CD4-positive, alpha-beta T cell treated with Interleukin-4 for 1 hour (primary cell): ENCODE measurements around the gene SPATA31C2.
A peak's percentile ranks its signal among the peaks of the same experiment; 100 is the strongest.
"Not testable (repeated sequence)": the region's sequence is repeated elsewhere in the genome, so short reads cannot be mapped to it uniquely, and the experiment has no call there.

ENCODE experiments used
- DNase-seq, 2 donors: peaks; one replicate each; pipeline ENCODE4 v3.0.0-alpha.2; 2020 to 2022

The SPATA31C2 gene

DNA sequence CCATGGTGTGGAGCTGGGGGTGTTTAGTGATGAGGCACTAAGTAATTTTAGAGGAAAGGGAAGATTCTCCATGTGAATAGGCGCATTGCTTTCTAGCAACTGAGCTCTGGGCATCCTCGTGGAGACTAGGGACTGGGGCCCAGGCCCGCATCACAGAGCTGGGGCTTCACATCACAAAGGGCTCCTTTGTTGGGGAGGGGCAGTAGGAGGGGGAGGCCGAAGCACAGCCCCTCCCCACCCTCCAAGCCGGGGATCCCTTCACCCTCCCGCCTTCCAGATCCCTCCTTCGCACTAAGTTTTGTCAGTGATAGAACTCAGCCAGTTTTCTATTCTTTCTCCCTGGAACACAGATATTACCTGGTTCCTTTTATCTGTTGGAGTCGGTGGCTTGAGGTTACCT, at the start of gene SPATA31C2:
Gene SPATA31C2, minus strand, starts transcription at position 101 of the 400 bp plus-strand sequence. Its CDS starts 29 bp downstream, at position 72.
- not testable (repeated sequence) for DNase-seq

DNA sequence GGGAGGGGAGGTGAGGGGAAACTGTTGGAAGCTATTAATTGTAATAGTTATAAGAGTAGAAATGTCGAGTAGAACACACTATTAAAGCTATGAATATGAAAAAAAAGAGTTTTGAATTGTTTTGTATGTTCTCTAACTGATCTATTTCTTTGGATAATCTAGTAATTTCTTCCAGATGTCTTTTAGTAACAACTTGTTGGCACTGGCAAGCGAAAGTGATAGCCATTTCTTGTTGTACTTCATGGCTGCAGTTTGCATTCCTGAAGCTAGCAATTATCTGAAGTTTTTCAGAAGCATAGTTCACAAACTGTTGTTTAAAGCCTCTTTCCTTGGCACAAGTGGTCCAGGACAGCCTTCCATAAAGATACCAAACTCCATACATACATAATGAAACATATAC, 49.4 kb upstream of the SPATA31C2 start:
- DNase-seq = no peak

DNA sequence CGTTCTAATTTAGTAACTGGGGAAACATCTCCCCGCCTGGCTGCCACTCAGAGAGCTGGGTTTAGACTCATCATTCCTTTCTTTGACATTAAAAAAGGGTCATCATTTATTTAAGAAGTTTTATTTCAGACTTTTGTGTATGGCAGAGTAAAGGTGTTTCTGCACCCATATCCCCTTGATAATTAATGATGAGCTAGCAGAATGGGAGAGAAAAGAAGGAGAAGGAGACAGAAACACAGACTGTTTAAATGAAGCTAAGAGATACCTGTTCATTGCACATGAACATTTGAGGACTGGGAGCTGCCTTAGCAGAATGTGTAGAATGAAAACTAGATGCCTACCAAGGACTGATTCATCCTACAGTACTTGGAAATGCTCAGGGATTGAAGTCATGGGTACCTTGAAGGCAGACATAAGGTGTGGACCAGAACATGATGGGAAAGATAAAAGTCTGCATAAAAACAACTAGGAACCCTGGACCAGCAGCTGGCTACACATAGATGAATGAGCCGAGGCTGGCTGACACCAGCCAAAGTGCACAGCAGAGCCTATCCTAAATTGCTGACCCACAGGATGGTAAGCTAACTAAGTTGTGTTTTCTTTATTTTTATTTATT, 48.3 kb upstream of the SPATA31C2 start:
- DNase-seq = no peak

DNA sequence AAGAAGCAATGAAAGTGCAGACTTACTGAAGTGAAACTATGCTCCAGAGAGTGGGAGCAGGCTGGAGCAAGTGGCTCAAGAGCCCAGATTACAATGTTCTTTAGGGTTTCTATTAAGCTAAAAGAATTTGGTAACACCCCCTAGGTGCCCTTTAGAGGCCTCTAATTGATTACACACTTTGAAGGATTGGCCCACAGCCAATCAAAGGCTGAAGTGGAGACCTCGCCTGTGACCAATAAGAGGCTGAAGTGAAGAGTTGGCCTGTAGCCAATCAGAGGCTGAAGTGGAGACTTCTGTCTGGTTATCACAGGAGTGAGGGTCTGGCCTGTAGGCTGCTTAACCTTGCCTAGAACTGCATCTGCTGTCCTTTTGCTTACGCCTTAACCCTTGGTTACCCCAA, 46.7 kb upstream of the SPATA31C2 start:
- no peak for DNase-seq

DNA sequence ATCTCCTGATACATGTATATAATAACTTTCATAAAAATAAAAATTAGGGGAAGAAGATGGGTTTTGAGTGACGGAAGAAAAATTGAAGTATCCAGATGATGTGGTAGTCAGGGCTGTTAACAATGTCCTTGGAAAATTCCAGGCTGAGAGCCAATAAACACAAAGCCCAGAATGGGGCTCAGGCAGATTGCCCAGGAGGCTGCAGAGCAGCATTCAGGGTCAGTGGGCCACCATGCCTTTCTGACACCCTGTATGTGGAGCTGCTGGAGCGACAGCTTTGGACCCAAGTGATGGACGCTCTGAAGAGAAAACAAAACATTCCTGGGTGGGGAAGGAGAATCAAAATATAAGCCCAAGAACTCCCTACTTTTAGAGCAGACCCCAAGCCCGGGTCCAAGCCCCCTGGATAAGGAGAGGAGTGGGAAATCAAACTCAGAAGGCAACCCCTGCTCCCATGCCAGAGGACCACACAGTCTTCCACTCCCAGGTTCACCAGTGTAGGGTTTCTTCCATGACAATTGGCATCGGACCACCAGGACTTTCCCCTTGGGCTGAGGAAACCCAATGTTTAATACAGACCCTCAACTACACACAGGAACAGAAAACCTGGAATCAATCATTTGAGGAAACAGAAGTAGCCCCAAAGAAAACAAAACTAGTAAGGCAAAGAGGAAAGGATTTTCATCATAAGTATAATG, 45.7 kb upstream of the SPATA31C2 start:
- no peak for DNase-seq

DNA sequence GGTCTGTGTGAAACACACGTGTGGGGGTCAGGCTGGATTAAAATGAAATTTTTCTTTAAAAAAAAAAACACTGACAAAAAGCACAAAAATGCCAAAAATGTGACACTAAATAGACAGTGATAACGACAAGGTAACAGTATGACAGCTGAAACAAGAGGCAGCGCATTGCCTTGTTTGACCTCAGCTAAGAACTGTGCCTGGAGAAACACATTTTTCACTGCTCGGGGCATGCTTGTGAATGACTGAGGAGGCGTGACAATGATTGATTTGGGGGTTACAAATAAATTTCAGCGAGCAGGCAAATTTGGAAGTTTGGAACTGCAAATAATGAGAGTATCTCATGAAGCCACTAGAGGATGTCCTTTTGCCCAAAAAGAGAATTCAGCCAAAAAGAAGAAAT, 44.2 kb upstream of the SPATA31C2 start:
- DNase-seq = no peak

DNA sequence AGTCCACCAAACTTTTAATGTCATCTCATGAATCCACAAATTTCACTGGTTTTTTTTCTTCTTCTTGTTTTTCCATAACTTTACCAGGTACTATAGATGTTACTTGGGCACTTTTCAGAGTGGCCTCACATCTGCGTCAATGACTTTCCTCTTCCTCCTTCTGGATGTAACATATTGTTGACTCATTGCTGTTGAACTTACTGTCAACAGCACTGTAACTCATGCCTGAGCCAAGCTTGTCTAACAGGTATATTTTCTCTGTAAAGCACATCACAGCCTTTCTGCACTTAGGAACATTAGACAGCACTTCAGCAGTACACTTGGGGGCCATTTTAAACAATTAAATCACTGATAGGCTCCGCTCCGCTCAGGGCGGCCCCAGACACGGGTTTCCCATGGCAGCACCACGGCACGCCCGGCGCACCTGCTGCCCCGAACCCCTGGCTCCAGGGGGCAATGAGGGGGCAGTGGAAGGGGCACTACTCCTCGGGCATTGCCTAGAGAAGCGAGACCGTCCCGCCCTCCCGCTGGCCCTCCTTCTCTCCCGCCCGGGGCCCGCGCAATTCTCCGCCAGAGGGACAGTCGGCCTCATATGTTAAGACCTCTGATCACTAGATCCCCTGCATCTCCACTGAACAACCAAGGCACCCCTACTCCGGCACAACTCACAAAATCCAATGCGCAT, 41.9 kb upstream of the SPATA31C2 start:
- DNase-seq = no peak

DNA sequence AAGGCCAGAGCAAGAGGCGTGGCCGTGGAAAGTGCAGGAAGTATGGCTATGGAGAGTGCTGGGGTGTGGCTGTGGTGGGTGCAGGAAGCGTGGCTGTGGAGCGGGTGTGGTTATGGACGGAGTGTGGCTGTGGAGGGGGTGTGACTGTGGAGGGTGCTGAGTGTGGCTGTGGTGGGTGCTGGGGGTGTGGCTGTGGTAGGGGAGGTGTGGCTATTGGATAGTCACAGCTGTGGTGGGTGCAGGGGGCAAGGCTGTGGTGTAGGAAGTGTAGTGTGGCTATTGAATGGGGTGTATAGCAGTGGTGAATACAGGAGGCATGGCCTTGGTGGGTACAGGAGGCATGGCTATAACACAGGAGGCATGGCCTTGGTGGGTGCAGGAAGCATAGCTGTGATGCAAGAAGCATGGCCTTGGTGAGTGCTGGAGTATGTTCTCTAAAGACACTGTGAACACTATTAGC, 40.8 kb upstream of the SPATA31C2 start:
- peak; percentile 29 to 48 for DNase-seq

DNA sequence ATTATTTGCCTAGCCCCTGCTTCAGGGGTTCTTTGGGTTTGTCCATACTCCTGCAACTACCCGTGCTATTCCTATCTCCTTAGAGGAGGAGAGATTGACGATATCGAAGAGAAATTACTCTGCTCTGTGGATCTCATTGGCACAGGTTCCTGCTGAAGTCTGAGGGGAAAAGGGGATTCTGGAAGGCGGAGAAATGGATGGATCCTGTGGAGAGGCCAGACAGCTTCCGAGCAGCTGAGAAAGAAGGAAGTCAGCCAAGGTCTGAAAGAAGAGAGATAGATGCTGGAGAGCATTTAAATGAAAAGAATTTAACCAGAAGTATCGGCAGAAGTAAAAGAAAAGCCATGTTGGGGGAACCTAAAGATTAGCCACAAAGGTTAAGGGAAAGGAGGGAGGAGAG, 40.4 kb upstream of the SPATA31C2 start:
- DNase-seq = no peak

DNA sequence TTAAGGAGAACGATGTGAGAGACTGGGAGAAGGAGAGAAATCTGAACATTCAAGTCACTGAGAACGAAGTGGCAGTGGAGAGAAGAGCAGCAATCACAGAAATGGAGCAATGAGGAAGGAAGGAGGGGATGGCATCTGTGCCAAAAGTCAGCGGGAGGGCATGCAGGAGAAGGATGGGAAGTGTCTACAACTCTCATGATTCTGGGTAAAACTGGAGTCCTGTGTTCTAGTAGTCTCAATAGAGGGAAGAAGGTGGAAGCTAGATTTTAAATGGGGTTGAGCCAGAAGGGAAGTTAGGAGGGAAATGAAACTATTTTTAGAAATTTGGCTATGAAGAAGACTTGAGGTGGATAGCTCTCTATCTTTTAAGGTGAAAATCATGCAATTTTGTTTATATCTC, 39.1 kb upstream of the SPATA31C2 start:
- DNase-seq = no peak

DNA sequence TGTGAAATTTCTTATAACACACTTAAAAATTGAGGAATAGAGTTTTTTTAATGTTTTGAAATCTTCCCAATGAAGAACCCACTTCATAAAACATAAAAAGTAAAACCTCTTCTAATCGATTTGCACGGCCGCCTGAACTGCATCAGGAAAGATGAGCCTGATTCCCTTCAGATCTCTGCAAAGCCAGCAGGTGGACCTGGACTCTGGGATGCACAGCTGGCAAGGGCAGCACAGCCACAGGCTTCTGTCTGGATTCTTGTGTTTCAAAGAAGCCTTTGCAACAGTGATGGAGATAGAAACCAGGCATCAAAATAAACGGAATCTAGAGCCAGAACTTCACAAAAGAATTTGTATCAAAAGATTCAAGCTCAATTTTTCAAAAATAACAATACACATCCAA, 36.0 kb upstream of the SPATA31C2 start:
- no peak for DNase-seq

DNA sequence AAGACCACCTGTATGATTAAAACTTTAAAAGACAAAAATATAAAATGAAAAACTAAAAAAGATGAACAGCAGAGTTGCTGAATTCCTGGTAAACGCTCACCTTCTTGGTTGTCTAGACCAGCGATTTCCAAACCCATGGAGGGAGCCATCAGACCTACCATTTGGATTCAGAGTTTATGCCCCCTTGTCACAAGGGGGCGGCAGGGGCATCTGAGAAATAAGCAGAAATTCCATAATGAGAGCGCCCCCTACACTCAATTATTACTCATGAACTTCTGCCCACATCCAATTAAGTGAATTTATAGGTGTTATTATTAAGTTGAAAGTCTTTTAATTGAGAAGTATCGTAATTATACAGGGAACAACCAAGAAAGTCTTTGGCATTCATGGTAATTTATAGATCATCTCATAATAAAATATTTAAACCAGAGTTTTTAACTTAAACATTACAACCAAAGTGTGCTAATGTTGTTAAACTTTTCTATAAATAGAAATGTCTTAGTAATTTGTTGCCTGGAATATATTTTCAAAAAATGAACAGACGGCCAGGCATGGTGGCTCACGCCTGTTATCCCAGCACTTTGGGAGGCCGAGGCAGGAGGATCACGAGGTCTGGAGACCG, 35.2 kb upstream of the SPATA31C2 start:
- peak; percentile 52 to 65 for DNase-seq

DNA sequence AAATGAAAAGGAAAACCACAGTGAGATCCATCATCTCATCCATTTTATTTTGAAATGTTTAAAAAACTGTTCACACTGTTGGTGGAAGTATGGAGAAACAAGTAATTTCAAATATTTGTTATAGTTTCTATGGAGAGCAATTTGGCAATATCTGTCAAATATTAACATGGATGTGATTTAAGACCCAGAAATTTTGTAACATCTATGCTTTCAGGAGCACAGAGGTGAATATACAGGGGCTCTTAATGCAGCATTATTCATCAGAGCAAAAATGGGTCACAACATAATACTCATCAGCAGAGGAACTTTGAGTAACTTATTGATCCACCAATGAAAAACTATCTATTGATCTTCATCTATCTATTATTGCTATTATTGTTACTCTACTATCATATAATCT, 31.4 kb upstream of the SPATA31C2 start:
- no peak for DNase-seq

DNA sequence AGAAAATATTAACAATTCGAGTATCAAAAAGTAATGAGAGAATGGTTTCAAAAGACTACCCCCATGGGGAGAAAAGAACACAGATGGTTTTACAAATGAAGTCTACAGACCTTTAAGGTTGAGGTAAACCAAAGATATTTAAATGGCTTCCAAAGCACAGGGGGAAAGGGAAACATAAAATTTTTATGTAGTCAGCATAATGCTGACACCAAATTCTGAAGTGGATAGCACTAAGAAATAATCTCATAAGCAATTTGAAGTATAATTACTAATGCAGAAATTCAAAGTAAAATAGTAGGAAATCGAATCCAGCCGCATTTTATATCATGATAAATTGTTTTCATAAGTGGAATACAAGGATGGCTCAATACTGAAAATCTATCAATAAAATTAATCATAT, 30.3 kb upstream of the SPATA31C2 start:
- DNase-seq = no peak

DNA sequence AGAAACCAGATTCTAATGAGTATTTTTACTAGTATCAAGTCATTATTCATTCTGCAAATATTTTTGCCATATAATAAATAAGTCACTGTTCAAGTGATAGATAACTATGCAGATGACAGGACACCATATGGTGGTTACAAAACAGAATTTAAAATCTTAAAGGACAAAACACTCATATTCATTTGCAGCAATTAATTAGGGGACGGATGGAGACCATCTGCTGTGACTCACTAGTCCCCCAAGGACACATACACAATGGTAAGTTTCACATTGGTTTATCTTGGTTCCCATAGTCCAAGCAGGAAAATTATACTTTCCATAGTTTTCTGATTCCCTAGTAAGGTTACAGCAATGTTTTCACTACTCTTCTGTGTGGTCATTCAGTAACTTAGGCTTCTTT, 28.4 kb upstream of the SPATA31C2 start:
- DNase-seq = no peak

DNA sequence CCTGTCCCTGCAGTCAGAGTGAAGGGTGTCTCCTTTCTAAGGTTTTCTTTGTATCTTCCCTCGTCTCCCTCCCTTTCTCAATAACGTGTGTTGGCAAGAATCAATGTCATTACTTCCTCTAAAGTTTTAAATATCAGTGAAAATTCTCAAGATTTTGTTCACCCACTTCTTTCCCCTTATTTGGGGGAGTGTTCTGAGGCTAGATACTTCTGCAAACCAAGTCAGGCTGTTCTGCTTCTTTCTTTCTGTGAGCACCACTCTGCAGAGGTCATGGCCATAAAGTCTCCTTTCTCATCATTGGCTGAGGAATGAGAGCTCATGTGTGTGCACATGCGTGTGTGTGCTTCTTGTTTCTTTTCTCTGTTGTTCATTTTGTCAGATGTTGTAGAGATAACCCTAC, 26.6 kb upstream of the SPATA31C2 start:
- no peak for DNase-seq

DNA sequence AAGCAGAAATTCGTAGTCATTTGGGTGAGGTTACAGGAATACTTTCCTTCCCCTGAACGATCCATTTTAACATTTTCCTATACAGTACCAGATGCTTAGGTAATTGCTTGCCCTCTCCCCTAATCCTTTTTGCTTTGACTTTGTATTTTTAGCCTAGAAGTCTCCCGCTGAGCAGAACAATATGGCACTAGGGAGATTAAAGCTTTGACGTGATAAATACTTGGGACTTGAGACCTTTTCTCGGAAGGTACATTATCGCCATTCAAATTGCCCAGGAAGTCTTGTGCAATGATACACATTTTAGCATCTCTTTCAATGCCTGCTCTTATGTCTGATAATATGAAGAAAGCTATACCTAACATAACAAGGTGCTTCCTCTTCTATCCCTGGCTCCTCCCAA, 22.9 kb upstream of the SPATA31C2 start:
- DNase-seq = no peak

DNA sequence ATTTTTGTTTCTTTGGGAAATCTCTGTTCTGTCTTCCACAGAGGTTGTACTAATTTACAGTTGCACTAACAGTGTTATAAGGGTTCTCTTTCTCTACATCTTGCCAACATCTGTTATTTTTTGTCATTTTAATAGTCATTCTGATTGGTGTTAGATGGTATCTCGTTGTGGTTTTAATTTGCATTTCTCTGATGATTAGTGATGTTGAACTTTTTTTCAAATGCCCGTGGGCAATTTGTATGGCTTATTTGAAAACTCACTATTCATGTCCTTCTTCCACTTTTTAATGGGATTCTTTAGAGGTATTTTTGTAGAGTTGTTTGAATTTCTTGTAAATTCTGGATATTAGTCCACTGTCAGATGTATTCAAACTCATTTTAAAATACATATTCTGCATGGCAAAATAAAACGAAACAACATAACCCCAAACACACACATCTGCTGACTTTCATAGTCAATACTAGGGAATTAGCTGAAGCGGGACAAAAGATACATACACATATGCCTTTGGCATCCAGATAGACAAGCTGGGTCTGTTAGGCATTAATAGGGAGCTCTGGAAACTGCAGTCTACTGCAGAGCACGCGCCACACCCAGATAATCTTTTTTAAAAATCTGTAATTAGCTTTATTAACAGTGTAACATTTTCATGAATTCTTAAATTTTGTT, 5.8 kb upstream of the SPATA31C2 start:
- no peak for DNase-seq

DNA sequence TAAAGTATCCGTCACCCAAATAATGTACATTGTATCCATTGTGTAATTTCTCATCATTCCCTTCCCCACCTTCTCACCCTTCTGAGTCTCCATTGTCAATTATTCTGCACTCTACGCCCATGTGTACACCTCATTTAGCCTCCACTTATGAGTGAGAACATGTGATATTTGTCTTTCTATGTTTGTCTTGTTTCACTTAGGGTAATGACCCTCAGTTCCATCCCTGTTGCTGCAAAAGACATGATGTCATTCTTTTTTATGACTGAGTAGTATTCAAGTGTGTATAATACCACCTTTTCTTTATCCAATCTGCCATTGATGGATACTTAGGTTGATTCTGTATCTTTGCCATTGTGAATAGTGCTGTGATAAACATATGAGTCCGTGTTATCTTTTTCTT, 4.9 kb upstream of the SPATA31C2 start:
- DNase-seq = no peak

DNA sequence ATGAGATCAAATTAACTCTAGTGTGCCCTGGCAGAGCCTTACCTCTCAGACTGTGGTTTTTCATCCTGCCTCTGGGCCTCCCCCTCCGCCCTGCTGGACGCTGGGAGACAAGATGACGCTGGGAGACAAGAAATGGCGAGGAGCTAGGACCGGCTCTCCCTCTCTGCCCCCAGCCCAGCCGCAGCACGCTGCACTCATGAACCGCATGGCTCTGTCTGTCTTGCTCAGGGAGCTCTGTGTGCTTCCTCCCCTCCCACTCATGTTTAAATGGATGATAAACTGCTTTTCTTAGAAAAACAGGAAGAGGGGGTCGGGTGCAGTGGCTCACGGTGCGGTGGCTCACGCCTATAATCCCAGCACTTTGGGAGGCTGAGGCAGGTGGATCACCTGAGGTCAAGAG, 4.7 kb downstream of the SPATA31C2 start:
- DNase-seq = not testable (repeated sequence)

DNA sequence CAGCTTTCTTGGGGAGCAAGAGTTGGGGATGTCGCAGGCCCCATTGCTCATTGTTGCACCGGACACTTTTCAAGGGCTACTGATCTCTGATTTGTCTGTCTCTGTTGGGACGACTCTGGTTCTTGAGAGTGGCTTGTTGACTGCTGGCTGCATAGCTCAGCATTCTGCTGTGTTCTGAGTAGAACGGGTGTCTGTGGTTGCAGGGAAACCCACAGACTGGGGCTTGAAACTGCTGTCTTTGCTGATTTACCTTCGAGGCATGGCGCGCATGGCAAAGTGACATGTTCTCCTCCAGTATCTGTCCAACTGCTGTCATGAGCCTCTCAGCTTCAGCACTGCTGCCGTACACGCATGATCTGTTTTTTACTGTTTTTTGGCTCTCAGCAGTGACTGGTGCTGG, 8.7 kb downstream of the SPATA31C2 start:
- DNase-seq = not testable (repeated sequence)

DNA sequence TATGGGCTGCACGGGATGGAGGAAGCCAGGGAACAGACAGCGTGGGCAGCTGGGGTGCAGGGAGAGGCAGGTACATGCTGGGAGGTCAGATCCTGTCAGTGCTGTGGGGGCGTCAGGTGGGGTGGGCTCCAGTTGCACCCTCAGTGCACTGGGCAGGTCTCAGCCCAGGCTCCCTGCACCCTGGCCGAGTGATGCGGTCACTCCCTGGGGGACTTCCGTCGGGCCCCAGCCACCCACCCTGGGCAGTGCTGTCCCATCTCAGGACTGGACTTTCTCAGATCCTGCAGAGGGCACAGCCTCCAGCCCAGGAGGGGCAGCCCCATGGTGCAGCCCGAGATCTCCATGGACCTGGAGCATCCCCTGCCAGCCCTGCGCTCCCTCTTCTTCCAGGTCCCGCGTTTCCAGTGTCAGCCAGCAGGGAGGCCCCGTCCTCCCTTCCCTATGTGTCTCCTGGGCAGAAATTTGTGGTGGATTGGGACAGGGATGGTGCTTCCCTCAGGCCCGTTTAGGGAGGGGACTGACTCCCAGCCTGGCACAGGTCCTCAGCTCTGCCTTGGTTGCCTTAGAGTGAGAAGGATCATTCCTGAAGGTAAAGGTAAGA, 10.5 kb downstream of the SPATA31C2 start:
- DNase-seq = not testable (repeated sequence)

DNA sequence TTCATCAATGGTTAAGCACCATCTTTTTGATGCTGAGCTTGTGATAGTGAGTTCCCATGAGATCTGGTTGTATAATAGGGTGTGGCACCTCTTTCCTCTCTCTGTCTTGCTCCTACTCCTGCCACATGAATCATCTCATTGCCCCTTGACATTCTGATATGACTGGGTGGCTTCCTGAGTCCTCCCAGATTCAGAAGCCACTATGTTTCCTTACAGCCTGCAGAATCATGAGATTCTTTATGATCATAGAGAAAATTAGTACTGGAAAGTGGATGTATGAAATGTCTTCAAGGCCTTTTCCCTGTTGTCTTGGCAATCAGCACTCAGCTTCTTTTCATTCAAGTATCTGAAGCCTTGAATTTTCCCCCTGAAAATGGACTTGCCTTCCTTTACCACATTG, 14.9 kb downstream of the SPATA31C2 start:
- DNase-seq = not testable (repeated sequence)
